OCI-LY7 (cell line): ENCODE results near the gene CNTF.

Experiments
- EZH2phosphoT487 ChIP-seq: fragments of 200-600 bp; sonication (generic); IDR thresholded peaks from 2 replicates; pipeline ENCODE4 v1.6.1; 2018; ENCODE audit warnings: low read depth, borderline replicate concordance, mild to moderate bottlenecking, mixed run types, antibody characterized with exemption, low read length, moderate library complexity, mixed read lengths
- TF ChIP-seq, protein P1 (sequence below): fragments of 200-600 bp; sonication (generic); conservative IDR thresholded peaks from 2 replicates; pipeline ENCODE4 v1.5.1; 2014; ENCODE audit warnings: mild to moderate bottlenecking, antibody characterized with exemption, low read length, moderate library complexity, mixed read lengths

DNA sequence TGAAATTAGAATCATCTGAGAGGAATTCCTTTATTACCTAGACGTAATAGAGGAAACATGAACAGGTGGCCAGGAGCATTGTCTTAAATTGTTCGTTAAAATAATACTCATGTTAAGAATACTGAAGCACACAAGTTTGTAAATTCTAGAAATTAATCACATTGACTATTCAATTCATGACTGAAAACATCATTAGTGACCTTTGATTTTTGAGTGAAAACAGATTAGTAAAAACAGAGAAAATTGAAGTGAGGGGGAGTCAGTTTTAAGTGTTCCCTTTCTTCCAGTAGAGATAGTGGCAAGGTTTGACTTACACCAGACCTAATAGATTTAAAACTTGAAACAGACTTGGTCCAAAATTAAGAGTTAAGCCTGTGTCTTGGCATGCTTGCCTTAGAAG lies 42.2 kb upstream of the CNTF start:
- TF ChIP-seq, protein P1, sequence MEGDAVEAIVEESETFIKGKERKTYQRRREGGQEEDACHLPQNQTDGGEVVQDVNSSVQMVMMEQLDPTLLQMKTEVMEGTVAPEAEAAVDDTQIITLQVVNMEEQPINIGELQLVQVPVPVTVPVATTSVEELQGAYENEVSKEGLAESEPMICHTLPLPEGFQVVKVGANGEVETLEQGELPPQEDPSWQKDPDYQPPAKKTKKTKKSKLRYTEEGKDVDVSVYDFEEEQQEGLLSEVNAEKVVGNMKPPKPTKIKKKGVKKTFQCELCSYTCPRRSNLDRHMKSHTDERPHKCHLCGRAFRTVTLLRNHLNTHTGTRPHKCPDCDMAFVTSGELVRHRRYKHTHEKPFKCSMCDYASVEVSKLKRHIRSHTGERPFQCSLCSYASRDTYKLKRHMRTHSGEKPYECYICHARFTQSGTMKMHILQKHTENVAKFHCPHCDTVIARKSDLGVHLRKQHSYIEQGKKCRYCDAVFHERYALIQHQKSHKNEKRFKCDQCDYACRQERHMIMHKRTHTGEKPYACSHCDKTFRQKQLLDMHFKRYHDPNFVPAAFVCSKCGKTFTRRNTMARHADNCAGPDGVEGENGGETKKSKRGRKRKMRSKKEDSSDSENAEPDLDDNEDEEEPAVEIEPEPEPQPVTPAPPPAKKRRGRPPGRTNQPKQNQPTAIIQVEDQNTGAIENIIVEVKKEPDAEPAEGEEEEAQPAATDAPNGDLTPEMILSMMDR = no peak
- no peak for TF ChIP-seq EZH2phosphoT487
